CD4-positive, alpha-beta T cell (primary cell): ENCODE data around the gene CALB2. TPM values are rescaled to one million over a fixed set of nuclear protein-coding genes. Genes with fewer than 3 reads are reported as not detected.

Source experiments
- ATAC-seq: fragments of 200-7000 bp; cut with Tn5 transposase; one replicate; pipeline ENCODE4 v1.10.0; 2022; ENCODE audit warnings: mild to moderate bottlenecking; ENCODE audit not compliant: poor library complexity
- CTCF ChIA-PET: fragments of 350-600 bp; sonication (Branson Sonifier 250); formaldehyde crosslinking; loops from one replicate; lab custom pipeline; 2021; ENCODE audit warnings: antibody characterized with exemption, inconsistent platforms; lab: Charles Lee
- POLR2A ChIA-PET: fragments of 350-600 bp; sonication (Branson Sonifier 250); formaldehyde crosslinking; loops from one replicate; lab custom pipeline; 2021; ENCODE audit warnings: antibody characterized with exemption, inconsistent platforms; lab: Charles Lee
- DNase-seq, 14 experiments: peaks; one replicate each; pipeline ENCODE4 v3.0.0-alpha.2; 2013 to 2020; ENCODE audit warnings: mixed read lengths in 2 of 14
- H3K27ac ChIP-seq, 2 donors: one replicate each; pipeline versions ENCODE4 v1.5.1 to v1.7.0; 2013; ENCODE audit warnings: low read length in 2 of 2, low read depth in 1 of 2, mild to moderate bottlenecking in 1 of 2
- H3K27me3 ChIP-seq, 2 experiments: 1 replicate in 1 of 2; 2 replicates in 1 of 2; pipeline versions ENCODE4 v1.6.1 to v1.7.0; 2013; ENCODE audit warnings: low read length in 2 of 2, control low read depth in 1 of 2, mild to moderate bottlenecking in 1 of 2, moderate library complexity in 1 of 2; ENCODE audit not compliant: insufficient read depth in 2 of 2, control insufficient read depth in 1 of 2
- H3K36me3 ChIP-seq: one replicate; pipeline ENCODE4 v1.6.1; 2013; ENCODE audit warnings: low read length, control low read depth; ENCODE audit not compliant: insufficient read depth
- H3K4me1 ChIP-seq: one replicate; pipeline ENCODE4 v1.6.1; 2013; ENCODE audit warnings: low read length, control low read depth; ENCODE audit not compliant: insufficient read depth
- H3K4me3 ChIP-seq: one replicate; pipeline ENCODE4 v1.5.1; 2013; ENCODE audit warnings: mild to moderate bottlenecking, low read length, moderate library complexity
- H3K9me3 ChIP-seq, 2 experiments: 1 replicate in 1 of 2; 2 replicates in 1 of 2; pipeline versions ENCODE4 v1.6.1 to v1.7.0; 2013; ENCODE audit warnings: low read length in 2 of 2, mild to moderate bottlenecking in 2 of 2, control low read depth in 1 of 2, moderate library complexity in 1 of 2; ENCODE audit not compliant: control insufficient read depth in 1 of 2, insufficient read depth in 1 of 2
- H3K27ac Mint-ChIP-seq: one replicate; pipeline ENCODE4 v1.8.0; 2020; ENCODE audit warnings: mixed read lengths
- H3K27me3 Mint-ChIP-seq: one replicate; pipeline ENCODE4 v1.8.0; 2021; ENCODE audit warnings: mixed read lengths
- H3K36me3 Mint-ChIP-seq: one replicate; pipeline ENCODE4 v1.8.0; 2021; ENCODE audit warnings: low read depth, mixed read lengths
- H3K4me1 Mint-ChIP-seq: one replicate; pipeline ENCODE4 v1.8.0; 2021; ENCODE audit warnings: low read depth, mixed read lengths
- H3K4me3 Mint-ChIP-seq: one replicate; pipeline ENCODE4 v1.8.0; 2020; ENCODE audit warnings: mild to moderate bottlenecking, mixed read lengths
- H3K9me3 Mint-ChIP-seq: one replicate; pipeline ENCODE4 v1.8.0; 2020; ENCODE audit warnings: mixed read lengths
- CTCF ChIP-seq: fragments of 200-600 bp; IDR thresholded peaks from one replicate; pipeline ENCODE4 v1.8.0; 2022; ENCODE audit warnings: antibody characterized with exemption, mild to moderate bottlenecking
- intact Hi-C, 2 experiments: fragments of 100-400 bp; cut with DNase I in 1 of 2; cut with micrococcal nuclease in 1 of 2; formaldehyde crosslinking; loops; one replicate each; pipeline versions ENCODE4 v1.15.1 to v1.9.0; 2023 to 2025; cut with DNase I, micrococcal nuclease
- total RNA-seq, 174 experiments: library from RNA in 2 of 174; stranded (reverse) in 2 of 174; gene quantifications; one replicate each; pipeline ENCODE4 v1.2.3 and lab custom pipeline; 2021 to 2026

Gene CALB2
- total RNA-seq, 2 experiments from 2014 or later = not detected

- no peak overlapping the region for H3K4me3 Mint-ChIP-seq
Measured at GRCh38 chr16:71338632-71339031, 19.9 kb upstream of the CALB2 start.

DNA sequence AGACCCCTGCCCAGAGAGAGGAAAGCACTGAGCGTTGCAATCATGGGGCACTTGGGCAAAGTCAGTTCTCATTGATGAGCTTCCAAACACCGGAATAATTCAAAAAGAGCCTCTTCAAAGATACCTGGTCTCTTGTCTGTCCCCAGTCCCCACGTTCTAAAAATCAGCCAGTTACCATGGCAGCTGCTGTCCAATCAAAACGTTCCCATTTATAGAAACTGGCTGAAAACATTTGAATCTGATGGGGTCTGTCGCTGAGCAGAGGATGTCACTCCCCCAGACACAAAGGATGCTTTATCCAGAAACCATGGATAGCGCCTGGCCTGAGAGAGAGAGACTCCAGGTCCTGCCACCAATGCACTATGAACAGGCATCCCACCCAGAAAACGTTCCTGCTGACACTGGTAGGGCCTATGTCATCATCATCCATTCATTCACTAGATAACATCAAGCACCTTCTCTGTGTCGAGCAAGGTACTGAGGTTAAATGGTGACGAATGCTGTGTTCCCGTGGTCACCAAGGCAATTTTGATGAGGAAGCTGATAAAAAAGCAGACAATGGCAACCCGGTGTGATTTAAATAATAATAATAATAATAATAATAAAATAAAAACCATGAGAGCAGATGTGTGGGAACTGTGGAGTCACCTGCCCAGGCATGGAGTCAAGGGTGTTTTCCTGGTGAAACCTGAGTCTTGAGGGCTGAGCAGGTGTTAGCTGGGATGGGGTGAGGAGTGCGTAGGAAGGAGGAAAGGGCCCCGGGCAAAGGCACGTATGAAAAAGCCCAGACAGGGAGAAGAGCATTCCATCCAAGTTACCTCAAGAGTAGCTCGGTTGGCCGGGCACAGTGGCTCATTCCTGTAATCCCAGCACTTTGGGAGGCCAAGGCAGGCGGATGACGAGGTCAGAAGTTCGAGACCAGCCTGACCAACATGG is 19.0 kb upstream of the CALB2 start:
- intact Hi-C loops = no loop called here
- no peak for DNase-seq
- no peak for ATAC-seq
- TF ChIP-seq CTCF = no peak
- Mint-ChIP-seq H3K4me1 (no peaks in the 10 kb centered on the region), H3K27ac (no peak overlapping the region), H3K36me3 (no peaks in the 10 kb centered on the region), H3K27me3 (peaks cover 47% of the 10 kb centered on the region), H3K9me3 (peaks cover 4% of the 10 kb centered on the region), H3K4me3 (no peak overlapping the region)
- H3K36me3 ChIP-seq = no peaks in the 10 kb centered on the region
- H3K4me1 ChIP-seq = no peaks in the 10 kb centered on the region
- H3K27me3 ChIP-seq = peaks cover 0 to 17% of the 10 kb centered on the region in 2 experiments
- H3K9me3 ChIP-seq = no peaks in the 10 kb centered on the region
- no peak overlapping the region for H3K27ac ChIP-seq
- CTCF ChIA-PET = no interaction called here
- no peak overlapping the region for H3K4me3 ChIP-seq
- POLR2A ChIA-PET = no interaction called here

More at GRCh38 chr16:71338632-71339031, 19.9 kb upstream of the CALB2 start:
- no peak for TF ChIP-seq CTCF
- CTCF ChIA-PET = no interaction called here
- Histone ChIP-seq H3K4me3 (no peak overlapping the region), H3K36me3 (no peaks in the 10 kb centered on the region), H3K4me1 (no peaks in the 10 kb centered on the region), H3K27ac (no peak overlapping the region), H3K9me3 (no peaks in the 10 kb centered on the region), H3K27me3 (peaks cover 0 to 17% of the 10 kb centered on the region in 2 experiments)
- H3K4me1 Mint-ChIP-seq = no peaks in the 10 kb centered on the region
- DNase-seq (no peak), ATAC-seq (no peak)
- H3K27ac Mint-ChIP-seq = no peak overlapping the region
- POLR2A ChIA-PET = no interaction called here
- intact Hi-C loops = no loop called here
- peaks cover 4% of the 10 kb centered on the region for H3K9me3 Mint-ChIP-seq
- H3K36me3 Mint-ChIP-seq = no peaks in the 10 kb centered on the region
- H3K27me3 Mint-ChIP-seq = peaks cover 41% of the 10 kb centered on the region

DNA sequence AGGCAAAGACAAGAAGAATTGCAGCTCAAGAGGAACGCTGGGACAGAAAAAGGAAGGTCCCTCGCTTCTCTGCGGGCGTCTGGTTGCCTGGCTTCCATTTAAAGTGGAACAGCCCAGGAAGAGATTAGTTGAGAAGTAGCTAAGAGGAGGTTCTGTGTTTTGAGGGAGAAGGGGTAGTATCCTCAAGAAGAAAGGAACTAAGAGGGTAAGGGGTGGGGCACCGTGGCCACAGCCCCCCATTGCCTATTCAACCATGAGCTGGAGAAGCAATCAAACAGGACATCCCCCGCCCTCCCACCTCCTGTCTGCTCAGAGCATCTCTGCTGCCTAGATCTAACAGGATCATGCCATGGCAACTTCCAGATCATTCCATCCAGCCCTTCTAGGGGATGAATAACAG is 18.1 kb upstream of the CALB2 start:
- H3K9me3 ChIP-seq = no peaks in the 10 kb centered on the region
- H3K4me1 Mint-ChIP-seq = no peaks in the 10 kb centered on the region
- H3K27ac ChIP-seq = no peak overlapping the region
- peaks cover 4% of the 10 kb centered on the region for H3K9me3 Mint-ChIP-seq
- H3K36me3 ChIP-seq = no peaks in the 10 kb centered on the region
- ChIA-PET POLR2A (no interaction called here), CTCF (no interaction called here)
- H3K27me3 Mint-ChIP-seq = peaks cover 52% of the 10 kb centered on the region
- no peaks in the 10 kb centered on the region for H3K4me1 ChIP-seq
- H3K4me3 Mint-ChIP-seq = no peak overlapping the region
- H3K27ac Mint-ChIP-seq = no peak overlapping the region
- no peak overlapping the region for H3K4me3 ChIP-seq
- intact Hi-C loops = no loop called here
- peaks cover 0 to 17% of the 10 kb centered on the region in 2 experiments for H3K27me3 ChIP-seq
- no peak for TF ChIP-seq CTCF
- ATAC-seq = no peak
- no peaks in the 10 kb centered on the region for H3K36me3 Mint-ChIP-seq
- DNase-seq = no peak
